HEK293 (cell line): ENCODE results near the gene NEK1.

Experiments
- CTCF ChIA-PET: fragments of 350-600 bp; formaldehyde crosslinking; extraction: SDS; loops from one replicate; lab custom pipeline; 2021; ENCODE audit warnings: antibody characterized with exemption; lab: Yijun Ruan, JAX
- POLR2A ChIA-PET: fragments of 300-600 bp; formaldehyde crosslinking; extraction: SDS; loops from one replicate; lab custom pipeline; 2020; ENCODE audit warnings: antibody characterized with exemption, inconsistent platforms; lab: Yijun Ruan, JAX
- H3K27ac ChIP-seq: fragments of 200-500 bp; sonication (Bioruptor generic); 2 replicates; pipeline ENCODE4 v1.5.1; 2014; ENCODE audit warnings: low read depth, low read length, control low read depth, inconsistent platforms; ENCODE audit errors: extremely low read depth
- H3K36me3 ChIP-seq, 2 experiments: fragments of 200-500 bp in 1 of 2; sonication (Bioruptor generic) in 1 of 2; 1 replicate in 1 of 2; 2 replicates in 1 of 2; pipeline ENCODE4 v1.5.1; 2014 to 2017; ENCODE audit warnings: inconsistent platforms in 2 of 2, low read length in 2 of 2; ENCODE audit not compliant: control insufficient read depth in 2 of 2, insufficient read depth in 1 of 2
- H3K4me1 ChIP-seq: fragments of 200-500 bp; sonication (Bioruptor generic); 2 replicates; pipeline ENCODE4 v1.5.1; 2014; ENCODE audit warnings: mild to moderate bottlenecking, low read length, inconsistent platforms; ENCODE audit not compliant: control insufficient read depth, insufficient read depth
- H3K4me3 ChIP-seq: 2 replicates; pipeline ENCODE4 v1.5.1; 2011; ENCODE audit warnings: low read depth, mild to moderate bottlenecking, control low read depth, low read length, moderate library complexity
- H3K9me3 ChIP-seq: fragments of 200-500 bp; sonication (Bioruptor generic); 2 replicates; pipeline ENCODE4 v1.5.1; 2014; ENCODE audit warnings: low read depth, low read length, inconsistent platforms; ENCODE audit not compliant: control insufficient read depth, insufficient read depth
- EGR2 ChIP-seq: fragments of 450-650 bp; formaldehyde crosslinking; IDR thresholded peaks from 2 replicates; pipeline ENCODE4 v1.5.1; 2016; ENCODE audit warnings: low read depth, missing biosample characterization, missing genetic modification characterization
- ELK4 ChIP-seq: IDR thresholded peaks from 2 replicates; pipeline ENCODE4 v1.6.1; 2011; ENCODE audit warnings: mild to moderate bottlenecking, low read depth, low read length, borderline replicate concordance
- GLI2 ChIP-seq: fragments of 450-650 bp; formaldehyde crosslinking; IDR thresholded peaks from 2 replicates; pipeline ENCODE4; 2017; ENCODE audit warnings: missing biosample characterization, missing genetic modification characterization, low read depth, borderline replicate concordance
- HIC1 ChIP-seq: fragments of 450-650 bp; formaldehyde crosslinking; IDR thresholded peaks from 2 replicates; pipeline ENCODE4 v1.5.1; 2016; ENCODE audit warnings: missing biosample characterization, missing genetic modification characterization
- INSM2 ChIP-seq: fragments of 450-650 bp; formaldehyde crosslinking; IDR thresholded peaks from 2 replicates; pipeline ENCODE4 v1.5.1; 2016; ENCODE audit warnings: missing biosample characterization, missing genetic modification characterization
- KLF10 ChIP-seq: fragments of 450-650 bp; IDR thresholded peaks from 2 replicates; pipeline ENCODE4 v1.5.1; 2018; ENCODE audit warnings: missing biosample characterization, mild to moderate bottlenecking, missing genetic modification characterization
- MZF1 ChIP-seq: fragments of 450-650 bp; formaldehyde crosslinking; IDR thresholded peaks from 2 replicates; pipeline ENCODE4 v1.5.1; 2017; ENCODE audit warnings: missing biosample characterization, missing genetic modification characterization, borderline replicate concordance
- PRDM6 ChIP-seq: fragments of 450-650 bp; formaldehyde crosslinking; IDR thresholded peaks from 2 replicates; pipeline ENCODE4 v1.5.1; 2017; ENCODE audit warnings: missing biosample characterization, missing genetic modification characterization
- ZBTB20 ChIP-seq: fragments of 450-650 bp; formaldehyde crosslinking; IDR thresholded peaks from 2 replicates; pipeline ENCODE4 v1.5.1; 2016; ENCODE audit warnings: missing biosample characterization, missing genetic modification characterization
- ZBTB21 ChIP-seq: fragments of 450-650 bp; formaldehyde crosslinking; IDR thresholded peaks from 2 replicates; pipeline ENCODE4 v1.5.1; 2017; ENCODE audit warnings: missing biosample characterization, missing genetic modification characterization
- ZFHX2 ChIP-seq: fragments of 450-650 bp; formaldehyde crosslinking; conservative IDR thresholded peaks from 2 replicates; pipeline ENCODE4 v1.5.1; 2016; ENCODE audit warnings: missing biosample characterization, missing genetic modification characterization
- ZNF140 ChIP-seq: fragments of 450-650 bp; formaldehyde crosslinking; IDR thresholded peaks from 2 replicates; pipeline ENCODE4 v1.5.1; 2016; ENCODE audit warnings: missing biosample characterization, missing genetic modification characterization
- ZNF2 ChIP-seq: fragments of 450-650 bp; formaldehyde crosslinking; IDR thresholded peaks from 2 replicates; pipeline ENCODE4 v1.5.1; 2016; ENCODE audit warnings: missing biosample characterization, missing genetic modification characterization
- ZNF266 ChIP-seq: fragments of 450-650 bp; formaldehyde crosslinking; IDR thresholded peaks from 2 replicates; pipeline ENCODE4 v1.5.1; 2016; ENCODE audit warnings: missing biosample characterization, missing genetic modification characterization, low read depth
- ZNF362 ChIP-seq: fragments of 450-650 bp; formaldehyde crosslinking; IDR thresholded peaks from 2 replicates; pipeline ENCODE4 v1.5.1; 2016; ENCODE audit warnings: missing biosample characterization, missing genetic modification characterization
- ZNF404 ChIP-seq: fragments of 450-650 bp; formaldehyde crosslinking; IDR thresholded peaks from 2 replicates; pipeline ENCODE4 v1.5.1; 2017; ENCODE audit warnings: missing biosample characterization, missing genetic modification characterization
- ZNF416 ChIP-seq: fragments of 450-650 bp; formaldehyde crosslinking; IDR thresholded peaks from 2 replicates; pipeline ENCODE4 v1.5.1; 2016; ENCODE audit warnings: missing biosample characterization, missing genetic modification characterization
- ZNF473 ChIP-seq: fragments of 450-650 bp; formaldehyde crosslinking; IDR thresholded peaks from 2 replicates; pipeline ENCODE4 v1.5.1; 2017; ENCODE audit warnings: missing biosample characterization, missing genetic modification characterization
- ZNF555 ChIP-seq: fragments of 450-650 bp; formaldehyde crosslinking; conservative IDR thresholded peaks from 2 replicates; pipeline ENCODE4 v1.5.1; 2017; ENCODE audit warnings: missing biosample characterization, mild to moderate bottlenecking, missing genetic modification characterization, inconsistent platforms
- ZNF596 ChIP-seq: fragments of 450-650 bp; IDR thresholded peaks from 2 replicates; pipeline ENCODE4 v1.5.0; 2018; ENCODE audit warnings: missing biosample characterization, mild to moderate bottlenecking, missing genetic modification characterization, moderate library complexity
- ZNF629 ChIP-seq: fragments of 450-650 bp; formaldehyde crosslinking; IDR thresholded peaks from 2 replicates; pipeline ENCODE4 v1.5.1; 2017; ENCODE audit warnings: missing biosample characterization, missing genetic modification characterization
- ZNF639 ChIP-seq: fragments of 450-650 bp; formaldehyde crosslinking; IDR thresholded peaks from 2 replicates; pipeline ENCODE4 v1.5.1; 2016; ENCODE audit warnings: missing biosample characterization, missing genetic modification characterization
- ZNF692 ChIP-seq: fragments of 450-650 bp; formaldehyde crosslinking; IDR thresholded peaks from 2 replicates; pipeline ENCODE4 v1.5.1; 2016; ENCODE audit warnings: missing biosample characterization, missing genetic modification characterization
- ZSCAN23 ChIP-seq: fragments of 450-650 bp; formaldehyde crosslinking; IDR thresholded peaks from 2 replicates; pipeline ENCODE4 v1.5.1; 2016; ENCODE audit warnings: missing biosample characterization, missing genetic modification characterization
- ZXDB ChIP-seq: fragments of 450-650 bp; formaldehyde crosslinking; IDR thresholded peaks from 2 replicates; pipeline ENCODE4 v1.5.1; 2016; ENCODE audit warnings: missing biosample characterization, missing genetic modification characterization

Gene NEK1

GRCh38 chr4:169659716-169660670 lies 47.6 kb upstream of the NEK1 start:
- Histone ChIP-seq H3K36me3 (no peaks in the 10 kb centered on the region), H3K4me3 (peak overlapping the region; percentile 51), H3K27ac (peak overlapping the region; percentile 67), H3K9me3 (no peaks in the 10 kb centered on the region), H3K4me1 (peaks cover 27% of the 10 kb centered on the region)
- ChIA-PET CTCF (interaction anchor here (0.6 to 1.5 kb wide), 3 partner anchors 9 to 131 kb away, joined by 3 to 4 read pairs (median 3); no protein-coding TSS in a partner anchor), POLR2A (interaction anchor here (0.6 to 1.4 kb wide), 4 partner anchors 10 to 726 kb away, joined by 3 to 11 read pairs (median 4); partner anchors contain the start of genes CLCN3 and NEK1)
- TF ChIP-seq ZFHX2 (tag by site-specific recombination) (no peak), ZBTB20 (tag by site-specific recombination) (no peak), MZF1 (tag by site-specific recombination) (0 out of 2 replicates have a peak, but pooled peaks have one; percentile 34), ZNF140 (tag by site-specific recombination) (no peak), ZNF266 (tag by site-specific recombination) (no peak), ZNF555 (tag by site-specific recombination) (no peak), EGR2 (tag by site-specific recombination) (no peak), ZNF2 (peak; percentile 71; the same call in 1 of the 2 replicates), GLI2 (tag by site-specific recombination) (no peak), ZNF639 (tag by site-specific recombination) (no peak), ZNF596 (tag by site-specific recombination) (no peak), ZXDB (tag by site-specific recombination) (peak; percentile 55; the same call in 1 of the 2 replicates), ZBTB21 (tag by site-specific recombination) (peak; percentile 93), PRDM6 (tag by site-specific recombination) (peak; percentile 96), ZSCAN23 (tag by site-specific recombination) (no peak), INSM2 (peak; percentile 72), ZNF629 (tag by site-specific recombination) (peak; percentile 97), HIC1 (peak; percentile 47; the same call in 1 of the 2 replicates), ZNF473 (tag by site-specific recombination) (no peak), ZNF362 (tag by site-specific recombination) (peak; percentile 39), KLF10 (tag by site-specific recombination) (no peak), ELK4 (no peak), ZNF404 (no peak), ZNF692 (tag by site-specific recombination) (peak; percentile 83), ZNF416 (tag by site-specific recombination) (no peak)
